CD14-positive monocyte (primary cell): ENCODE data around the gene PTCHD1. TPM values are rescaled to one million over a fixed set of nuclear protein-coding genes. Genes with fewer than 3 reads are reported as not detected.

Experiments
- DNase-seq, 3 donors: peaks; one replicate each; pipeline ENCODE4 v3.0.0-alpha.2; 2011 to 2022
- H2AFZ ChIP-seq: 2 replicates; pipeline ENCODE4 v1.6.0; 2012; ENCODE audit warnings: mild to moderate bottlenecking, low read depth, low read length, inconsistent platforms; ENCODE audit not compliant: insufficient read depth, poor library complexity, severe bottlenecking
- H3K27ac ChIP-seq, 2 donors: 1 replicate in 1 of 2; 2 replicates in 1 of 2; pipeline ENCODE4 v1.5.1; 2012 to 2013; ENCODE audit warnings: low read length in 2 of 2, control low read depth in 1 of 2, inconsistent platforms in 1 of 2, low read depth in 1 of 2, mild to moderate bottlenecking in 1 of 2
- H3K27me3 ChIP-seq, 2 donors: one replicate each; pipeline versions ENCODE4 v1.6.0 to v1.6.1; 2011 to 2013; ENCODE audit warnings: low read length in 2 of 2; ENCODE audit not compliant: control insufficient read depth in 2 of 2, insufficient read depth in 2 of 2
- H3K36me3 ChIP-seq, 2 donors: replicated peaks in 1 of 2; 1 replicate in 1 of 2; 2 replicates in 1 of 2; pipeline versions ENCODE4 v1.5.1 to v1.6.1; 2012 to 2013; ENCODE audit warnings: low read length in 2 of 2, control low read depth in 1 of 2, inconsistent platforms in 1 of 2, mild to moderate bottlenecking in 1 of 2; ENCODE audit not compliant: insufficient read depth in 2 of 2, control insufficient read depth in 1 of 2
- H3K4me1 ChIP-seq, 2 donors: 1 replicate in 1 of 2; 2 replicates in 1 of 2; pipeline versions ENCODE4 v1.5.1 to v1.6.1; 2012 to 2013; ENCODE audit warnings: low read length in 2 of 2, control low read depth in 1 of 2, inconsistent platforms in 1 of 2, mild to moderate bottlenecking in 1 of 2, moderate library complexity in 1 of 2; ENCODE audit not compliant: insufficient read depth in 2 of 2, control insufficient read depth in 1 of 2
- H3K4me2 ChIP-seq: replicated peaks from 2 replicates; pipeline ENCODE3; 2012; ENCODE audit warnings: low read length, moderate library complexity, mild to moderate bottlenecking; ENCODE audit not compliant: poor library complexity, severe bottlenecking; ENCODE audit errors: extremely low read depth
- H3K4me3 ChIP-seq, 3 experiments: fragments of 200-600 bp in 1 of 3; sonication (generic) in 1 of 3; replicated peaks in 1 of 3; 1 replicate in 2 of 3; 2 replicates in 1 of 3; pipeline ENCODE4 v1.5.1; 2011 to 2013; ENCODE audit warnings: low read length in 3 of 3, mild to moderate bottlenecking in 3 of 3, control low read depth in 2 of 3, low read depth in 2 of 3, inconsistent platforms in 1 of 3, moderate library complexity in 1 of 3
- H3K79me2 ChIP-seq: 2 replicates; pipeline ENCODE4 v1.6.0; 2012; ENCODE audit warnings: mild to moderate bottlenecking, control low read depth, inconsistent platforms, low read length, moderate library complexity; ENCODE audit not compliant: insufficient read depth
- H3K9ac ChIP-seq: 2 replicates; pipeline ENCODE4 v1.6.0; 2017; ENCODE audit warnings: low read length, mild to moderate bottlenecking; ENCODE audit not compliant: insufficient read depth, poor library complexity, severe bottlenecking
- H3K9me3 ChIP-seq, 2 donors: replicated peaks in 1 of 2; 1 replicate in 1 of 2; 2 replicates in 1 of 2; pipeline versions ENCODE4 v1.5.1 to v1.6.1; 2012 to 2013; ENCODE audit warnings: low read length in 2 of 2, control low read depth in 1 of 2; ENCODE audit not compliant: control insufficient read depth in 1 of 2, insufficient read depth in 1 of 2
- H4K20me1 ChIP-seq: 2 replicates; pipeline ENCODE4 v1.6.0; 2012; ENCODE audit warnings: mild to moderate bottlenecking, low read length, control low read depth, moderate library complexity; ENCODE audit not compliant: insufficient read depth
- H3K27ac Mint-ChIP-seq, 7 donors: one replicate each; pipeline ENCODE4 v1.8.0; 2020; ENCODE audit warnings: mild to moderate bottlenecking in 7 of 7, mixed read lengths in 7 of 7, moderate library complexity in 6 of 7, inconsistent platforms in 2 of 7
- H3K27me3 Mint-ChIP-seq, 3 donors: one replicate each; pipeline ENCODE4 v1.8.0; 2021 to 2022; ENCODE audit warnings: low read depth in 3 of 3, mild to moderate bottlenecking in 3 of 3, mixed read lengths in 3 of 3, moderate library complexity in 3 of 3, inconsistent platforms in 1 of 3
- H3K36me3 Mint-ChIP-seq, 2 donors: one replicate each; pipeline ENCODE4 v1.8.0; 2020; ENCODE audit warnings: mixed read lengths in 2 of 2, inconsistent platforms in 1 of 2, mild to moderate bottlenecking in 1 of 2
- H3K4me1 Mint-ChIP-seq: one replicate; pipeline ENCODE4 v1.8.0; 2020; ENCODE audit warnings: mild to moderate bottlenecking, mixed read lengths
- H3K4me3 Mint-ChIP-seq, 2 donors: one replicate each; pipeline ENCODE4 v1.8.0; 2020; ENCODE audit warnings: mild to moderate bottlenecking in 2 of 2, mixed read lengths in 2 of 2, moderate library complexity in 1 of 2
- H3K9me3 Mint-ChIP-seq, 7 donors: one replicate each; pipeline ENCODE4 v1.8.0; 2020 to 2022; ENCODE audit warnings: mixed read lengths in 7 of 7, mild to moderate bottlenecking in 6 of 7, moderate library complexity in 6 of 7, inconsistent platforms in 2 of 7
- WGBS: methylation state at CpG from one replicate; pipeline ENCODE4 v1.1.5; 2013; ENCODE audit warnings: missing lambda C conversion rate; ENCODE audit not compliant: insufficient coverage; 5-methylcytosine and 5-hydroxymethylcytosine counted together
- intact Hi-C, 2 donors: fragments of 100-400 bp; cut with micrococcal nuclease; formaldehyde crosslinking; loops; one replicate each; pipeline versions ENCODE4 v1.15.0 to v1.15.1; 2023
- polyA plus RNA-seq, 3 donors: library from polyadenylated mRNA; depleted of rRNA in 1 of 3; unstranded in 2 of 3; stranded (reverse) in 1 of 3; fragments of 300-500 nt in 2 of 3; fragments of >200 nt in 1 of 3; fragmentation: Illumina TruSeq in 2 of 3; gene quantifications; 1 replicate in 2 of 3; 2 replicates in 1 of 3; pipeline ENCODE4 v1.2.3, GENCODE V29; 2012 to 2021
- TF ChIP-seq, protein P1 (sequence below): fragments of 200-600 bp; IDR thresholded peaks from one replicate; pipeline ENCODE4 v1.8.0; 2022; ENCODE audit warnings: antibody characterized with exemption, mild to moderate bottlenecking

PTCHD1 gene
- polyA plus RNA-seq, 3 donors, result not detected

DNA sequence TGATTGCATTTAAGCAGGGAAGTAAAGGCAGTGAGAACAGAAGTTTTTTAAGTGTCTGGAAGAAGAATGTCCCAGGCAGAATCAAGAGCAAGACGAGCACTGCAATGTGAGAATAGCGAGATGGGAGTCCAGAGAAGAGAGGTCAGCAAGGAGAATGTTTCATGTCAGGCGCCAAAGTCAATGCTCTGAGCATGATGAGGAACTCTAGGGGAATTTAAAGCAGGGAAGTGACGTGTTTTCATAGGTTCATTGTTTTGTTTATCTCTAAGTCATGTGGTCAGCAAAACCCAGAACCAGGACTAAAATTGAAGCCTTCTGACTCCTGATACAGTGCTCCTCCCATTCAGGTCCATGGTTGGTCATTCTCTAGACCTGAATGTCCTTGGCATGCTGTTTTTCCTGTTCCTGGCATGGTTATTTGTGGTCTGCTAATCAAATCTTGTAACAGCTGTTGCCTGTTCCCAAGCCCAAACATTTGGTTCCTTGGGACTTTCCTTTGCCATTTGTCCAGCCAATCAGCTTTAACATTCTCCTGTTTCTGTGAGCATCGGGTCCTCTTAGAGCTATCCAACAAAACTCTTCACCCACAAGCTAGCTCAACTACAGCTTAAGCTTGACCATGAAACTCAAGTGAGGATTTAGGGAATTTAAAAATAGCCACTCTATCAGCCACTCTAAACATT is 37.7 kb downstream of the PTCHD1 start:
- no peak overlapping the region for H3K4me3 ChIP-seq
- H2AFZ ChIP-seq, result no peak overlapping the region
- Mint-ChIP-seq H3K9me3 (peaks cover 0 to 3% (median 0%) of the 10 kb centered on the region in 7 donors), H3K4me1 (no peaks in the 10 kb centered on the region), H3K27me3 (peaks cover 1 to 3% (median 2%) of the 10 kb centered on the region in 3 donors), H3K27ac (no peak overlapping the region), H3K4me3 (no peak overlapping the region), H3K36me3 (no peaks in the 10 kb centered on the region)
- no peaks in the 10 kb centered on the region for H3K27me3 ChIP-seq
- H3K9ac ChIP-seq, result no peak overlapping the region
- TF ChIP-seq, protein P1, sequence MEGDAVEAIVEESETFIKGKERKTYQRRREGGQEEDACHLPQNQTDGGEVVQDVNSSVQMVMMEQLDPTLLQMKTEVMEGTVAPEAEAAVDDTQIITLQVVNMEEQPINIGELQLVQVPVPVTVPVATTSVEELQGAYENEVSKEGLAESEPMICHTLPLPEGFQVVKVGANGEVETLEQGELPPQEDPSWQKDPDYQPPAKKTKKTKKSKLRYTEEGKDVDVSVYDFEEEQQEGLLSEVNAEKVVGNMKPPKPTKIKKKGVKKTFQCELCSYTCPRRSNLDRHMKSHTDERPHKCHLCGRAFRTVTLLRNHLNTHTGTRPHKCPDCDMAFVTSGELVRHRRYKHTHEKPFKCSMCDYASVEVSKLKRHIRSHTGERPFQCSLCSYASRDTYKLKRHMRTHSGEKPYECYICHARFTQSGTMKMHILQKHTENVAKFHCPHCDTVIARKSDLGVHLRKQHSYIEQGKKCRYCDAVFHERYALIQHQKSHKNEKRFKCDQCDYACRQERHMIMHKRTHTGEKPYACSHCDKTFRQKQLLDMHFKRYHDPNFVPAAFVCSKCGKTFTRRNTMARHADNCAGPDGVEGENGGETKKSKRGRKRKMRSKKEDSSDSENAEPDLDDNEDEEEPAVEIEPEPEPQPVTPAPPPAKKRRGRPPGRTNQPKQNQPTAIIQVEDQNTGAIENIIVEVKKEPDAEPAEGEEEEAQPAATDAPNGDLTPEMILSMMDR, result no peak
- H3K9me3 ChIP-seq, result no peaks in the 10 kb centered on the region
- no peak overlapping the region for H3K27ac ChIP-seq
- no peaks in the 10 kb centered on the region for H4K20me1 ChIP-seq
- H3K36me3 ChIP-seq, result no peaks in the 10 kb centered on the region
- H3K79me2 ChIP-seq, result no peaks in the 10 kb centered on the region
- no peaks in the 10 kb centered on the region for H3K4me1 ChIP-seq
- no peak for DNase-seq
- WGBS, result no CpG with 5 or more reads among the region's 5 CpGs
- no peak overlapping the region for H3K4me2 ChIP-seq
- intact Hi-C loops, result no loop called here

- Histone ChIP-seq H3K36me3 (no peaks in the 10 kb centered on the region), H3K27me3 (no peaks in the 10 kb centered on the region), H3K4me1 (no peaks in the 10 kb centered on the region), H3K4me2 (no peak overlapping the region), H4K20me1 (no peaks in the 10 kb centered on the region), H2AFZ (no peak overlapping the region), H3K4me3 (no peak overlapping the region), H3K9me3 (no peaks in the 10 kb centered on the region), H3K27ac (no peak overlapping the region), H3K79me2 (no peaks in the 10 kb centered on the region), H3K9ac (no peak overlapping the region)
- TF ChIP-seq, protein P1, result no peak
- intact Hi-C loops, result no loop called here
- H3K9me3 Mint-ChIP-seq, result peaks cover 0 to 3% (median 0%) of the 10 kb centered on the region in 7 donors
- WGBS, result 80% methylated on average over 1 of the region's 5 CpGs
- H3K27me3 Mint-ChIP-seq, result peaks cover 1 to 3% (median 2%) of the 10 kb centered on the region in 3 donors
- no peaks in the 10 kb centered on the region for H3K36me3 Mint-ChIP-seq
- no peak overlapping the region for H3K4me3 Mint-ChIP-seq
- DNase-seq, result no peak
- no peaks in the 10 kb centered on the region for H3K4me1 Mint-ChIP-seq
- no peak overlapping the region for H3K27ac Mint-ChIP-seq
Observed at GRCh38 chrX:23373129-23373804, 38.6 kb downstream of the PTCHD1 start.
